Measurements from ENCODE around the gene MYO3A. TPM values are rescaled to one million over a fixed set of nuclear protein-coding genes. Genes with fewer than 3 reads are reported as not detected.

Gene MYO3A
- polyA plus RNA-seq, 1 experiment = not detected

GRCh38 chr10:26216585-26217395, 282.8 kb downstream of the MYO3A start, which contains the start of gene GAD2:
GAD2 (plus strand) TSS chr10:26216774; CDS start chr10:26216810, 36 bp downstream.
- POLR2A ChIA-PET = no interaction called here
- CTCF ChIA-PET = no interaction called here
- Histone ChIP-seq H3K36me3 (ENCODE audit: control insufficient read depth, insufficient read depth, low read length) (no peaks in the 10 kb centered on the region), H3K27me3 (ENCODE audit: control insufficient read depth, insufficient read depth, low read length) (peaks cover 39% of the 10 kb centered on the region), H3K4me3 (ENCODE audit: low read depth, low read length) (no peak within 1 kb of the TSS)
- no peak for TF ChIP-seq CTCF (IDR thresholded peaks at IDR 0.05; ENCODE audit: insufficient read depth, low read depth, low read length)
- DNase-seq (ENCODE audit: low read depth) = no peak

- POLR2A ChIA-PET = no interaction called here
- no peak for TF ChIP-seq CTCF (IDR thresholded peaks at IDR 0.05; ENCODE audit: insufficient read depth, low read depth, low read length)
- Histone ChIP-seq H3K27me3 (ENCODE audit: control insufficient read depth, insufficient read depth, low read length) (peaks cover 36% of the 10 kb centered on the region), H3K36me3 (ENCODE audit: control insufficient read depth, insufficient read depth, low read length) (no peaks in the 10 kb centered on the region), H3K4me3 (ENCODE audit: low read depth, low read length) (no peak overlapping the region)
- CTCF ChIA-PET = no interaction called here
- DNase-seq (ENCODE audit: low read depth) = no peak
These were observed 283.5 kb downstream of the MYO3A start for GRCh38 chr10:26217396-26218086.

- DNase-seq (ENCODE audit: low read depth) = no peak
- peaks cover 31% of the 10 kb centered on the region for H3K27me3 ChIP-seq (ENCODE audit: control insufficient read depth, insufficient read depth, low read length)
- no peak overlapping the region for H3K4me3 ChIP-seq (ENCODE audit: low read depth, low read length)
- H3K36me3 ChIP-seq (ENCODE audit: control insufficient read depth, insufficient read depth, low read length) = no peaks in the 10 kb centered on the region
- CTCF ChIA-PET = interaction anchor here (0.9 kb wide), 1 partner anchor 46 kb away, joined by 3 read pairs; no protein-coding TSS in a partner anchor
- TF ChIP-seq CTCF (IDR thresholded peaks at IDR 0.05; ENCODE audit: insufficient read depth, low read depth, low read length) = no peak
- POLR2A ChIA-PET = no interaction called here
These were observed 285.6 kb downstream of the MYO3A start for GRCh38 chr10:26219676-26220075.

- no peak for DNase-seq (ENCODE audit: low read depth)
- ChIA-PET POLR2A (no interaction called here), CTCF (no interaction called here)
- no peaks in the 10 kb centered on the region for H3K36me3 ChIP-seq (ENCODE audit: control insufficient read depth, insufficient read depth, low read length)
- no peak overlapping the region for H3K4me3 ChIP-seq (ENCODE audit: low read depth, low read length)
- TF ChIP-seq CTCF (IDR thresholded peaks at IDR 0.05; ENCODE audit: insufficient read depth, low read depth, low read length) = no peak
- peaks cover 22% of the 10 kb centered on the region for H3K27me3 ChIP-seq (ENCODE audit: control insufficient read depth, insufficient read depth, low read length)
These were observed 286.9 kb downstream of the MYO3A start for GRCh38 chr10:26220901-26221300.

GRCh38 chr10:26221541-26221940, 287.5 kb downstream of the MYO3A start:
- Histone ChIP-seq H3K36me3 (ENCODE audit: control insufficient read depth, insufficient read depth, low read length) (no peaks in the 10 kb centered on the region), H3K27me3 (ENCODE audit: control insufficient read depth, insufficient read depth, low read length) (peaks cover 17% of the 10 kb centered on the region), H3K4me3 (ENCODE audit: low read depth, low read length) (no peak overlapping the region)
- ChIA-PET POLR2A (no interaction called here), CTCF (no interaction called here)
- TF ChIP-seq CTCF (IDR thresholded peaks at IDR 0.05; ENCODE audit: insufficient read depth, low read depth, low read length) = no peak
- DNase-seq (ENCODE audit: low read depth) = no peak

All from BJ (cell line).